Measurements from ENCODE around the gene PQBP1.
"Not testable (repeated sequence)": the region's sequence is repeated elsewhere in the genome, so short reads cannot be mapped to it uniquely, and the experiment has no call there.

- TF ChIP-seq JUND (IDR thresholded peaks at IDR 0.05); CTCF (IDR thresholded peaks at IDR 0.05; ENCODE audit: low read depth, low read length, missing input control); TAF1 (conservative IDR thresholded peaks at IDR 0.05); RAD21 (IDR thresholded peaks at IDR 0.05): not testable (repeated sequence)
- TF ChIP-seq, protein P1, sequence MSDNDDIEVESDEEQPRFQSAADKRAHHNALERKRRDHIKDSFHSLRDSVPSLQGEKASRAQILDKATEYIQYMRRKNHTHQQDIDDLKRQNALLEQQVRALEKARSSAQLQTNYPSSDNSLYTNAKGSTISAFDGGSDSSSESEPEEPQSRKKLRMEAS (IDR thresholded peaks at IDR 0.05), result not testable (repeated sequence)
- TF ChIP-seq, protein P2, sequence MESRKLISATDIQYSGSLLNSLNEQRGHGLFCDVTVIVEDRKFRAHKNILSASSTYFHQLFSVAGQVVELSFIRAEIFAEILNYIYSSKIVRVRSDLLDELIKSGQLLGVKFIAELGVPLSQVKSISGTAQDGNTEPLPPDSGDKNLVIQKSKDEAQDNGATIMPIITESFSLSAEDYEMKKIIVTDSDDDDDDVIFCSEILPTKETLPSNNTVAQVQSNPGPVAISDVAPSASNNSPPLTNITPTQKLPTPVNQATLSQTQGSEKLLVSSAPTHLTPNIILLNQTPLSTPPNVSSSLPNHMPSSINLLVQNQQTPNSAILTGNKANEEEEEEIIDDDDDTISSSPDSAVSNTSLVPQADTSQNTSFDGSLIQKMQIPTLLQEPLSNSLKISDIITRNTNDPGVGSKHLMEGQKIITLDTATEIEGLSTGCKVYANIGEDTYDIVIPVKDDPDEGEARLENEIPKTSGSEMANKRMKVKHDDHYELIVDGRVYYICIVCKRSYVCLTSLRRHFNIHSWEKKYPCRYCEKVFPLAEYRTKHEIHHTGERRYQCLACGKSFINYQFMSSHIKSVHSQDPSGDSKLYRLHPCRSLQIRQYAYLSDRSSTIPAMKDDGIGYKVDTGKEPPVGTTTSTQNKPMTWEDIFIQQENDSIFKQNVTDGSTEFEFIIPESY (IDR thresholded peaks at IDR 0.05), result not testable (repeated sequence)
- TF ChIP-seq, protein P3, sequence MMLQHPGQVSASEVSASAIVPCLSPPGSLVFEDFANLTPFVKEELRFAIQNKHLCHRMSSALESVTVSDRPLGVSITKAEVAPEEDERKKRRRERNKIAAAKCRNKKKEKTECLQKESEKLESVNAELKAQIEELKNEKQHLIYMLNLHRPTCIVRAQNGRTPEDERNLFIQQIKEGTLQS (IDR thresholded peaks at IDR 0.05), result not testable (repeated sequence)
Measured at GRCh38 chrX:48886586-48886985, 11.1 kb upstream of the PQBP1 start.

All from liver (tissue), 3 donors.